HepG2 (cell line): ENCODE data around the gene CR1L.
"Not testable (repeated sequence)": the region's sequence is repeated elsewhere in the genome, so short reads cannot be mapped to it uniquely, and the experiment has no call there.

Source experiments
- ELF4 ChIP-seq: sonication (generic); formaldehyde crosslinking; IDR thresholded peaks from 2 replicates; pipeline ENCODE4 v1.5.0; 2020; ENCODE audit warnings: missing genetic modification reagents, mild to moderate bottlenecking, moderate library complexity, borderline replicate concordance
- GTF2F1 ChIP-seq: fragments of 150-350 bp; IDR thresholded peaks from 2 replicates; pipeline ENCODE4 v1.6.1; 2014; ENCODE audit warnings: low read length
- HNRNPK ChIP-seq: fragments of 200-400 bp; formaldehyde crosslinking; IDR thresholded peaks from 2 replicates; pipeline ENCODE4 v1.6.1; 2018; ENCODE audit warnings: low read length, low read depth, moderate library complexity, mild to moderate bottlenecking; ENCODE audit not compliant: poor library complexity, severe bottlenecking
- HOXA7 ChIP-seq: sonication (generic); formaldehyde crosslinking; IDR thresholded peaks from 2 replicates; pipeline ENCODE4 v1.8.1; 2022; ENCODE audit warnings: mild to moderate bottlenecking, missing genetic modification reagents, moderate library complexity
- POLR2A ChIP-seq, 2 experiments: IDR thresholded peaks; 2 replicates each; pipeline ENCODE4 v1.6.1; 2011; ENCODE audit warnings: low read depth in 2 of 2, low read length in 2 of 2, mild to moderate bottlenecking in 1 of 2, moderate library complexity in 1 of 2; ENCODE audit not compliant: insufficient read depth in 1 of 2
- ZFP62 ChIP-seq: sonication (generic); formaldehyde crosslinking; IDR thresholded peaks from 2 replicates; pipeline ENCODE4 v1.4.0; 2020; ENCODE audit warnings: missing genetic modification reagents
- ZNF30 ChIP-seq: sonication (generic); formaldehyde crosslinking; IDR thresholded peaks from 2 replicates; pipeline ENCODE4 v1.5.0; 2020; ENCODE audit warnings: mild to moderate bottlenecking, missing genetic modification reagents
- ZNF510 ChIP-seq: sonication (generic); formaldehyde crosslinking; IDR thresholded peaks from 2 replicates; pipeline ENCODE4 v1.4.0; 2020; ENCODE audit warnings: low read depth, mild to moderate bottlenecking, missing genetic modification reagents
- TF ChIP-seq, protein P1 (sequence below): sonication (generic); formaldehyde crosslinking; IDR thresholded peaks from 2 replicates; pipeline ENCODE4 v1.5.0; 2020; ENCODE audit warnings: mild to moderate bottlenecking, missing genetic modification reagents, moderate library complexity

DNA sequence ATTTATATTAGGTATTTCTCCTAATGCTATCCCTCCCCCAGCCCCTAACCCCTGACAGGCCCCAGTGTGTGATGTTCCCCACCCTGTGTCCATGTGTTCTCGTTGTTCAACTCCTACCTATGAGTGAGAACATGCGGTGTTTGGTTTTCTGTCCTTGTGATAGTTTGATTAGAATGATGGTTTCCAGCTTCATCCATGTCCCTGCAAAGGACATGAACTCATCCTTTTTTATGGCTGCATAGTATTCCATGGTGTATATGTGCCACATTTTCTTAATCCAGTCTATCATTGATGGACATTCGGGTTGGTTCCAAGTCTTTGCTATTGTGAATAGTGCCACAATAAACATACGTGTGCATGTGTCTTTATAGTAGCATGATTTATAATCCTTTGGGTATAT is 125.6 kb downstream of the CR1L start:
- TF ChIP-seq POLR2A (IDR thresholded peaks at IDR 0.05; ENCODE audit: insufficient read depth in 1 of 2, low read depth in 2 of 2, low read length in 2 of 2); ZNF510; ZFP62 (CRISPR knock-in tag); ZNF30 (CRISPR knock-in tag); ELF4 (CRISPR knock-in tag); HOXA7 (CRISPR knock-in tag); HNRNPK; GTF2F1: not testable (repeated sequence)
- TF ChIP-seq, protein P1, sequence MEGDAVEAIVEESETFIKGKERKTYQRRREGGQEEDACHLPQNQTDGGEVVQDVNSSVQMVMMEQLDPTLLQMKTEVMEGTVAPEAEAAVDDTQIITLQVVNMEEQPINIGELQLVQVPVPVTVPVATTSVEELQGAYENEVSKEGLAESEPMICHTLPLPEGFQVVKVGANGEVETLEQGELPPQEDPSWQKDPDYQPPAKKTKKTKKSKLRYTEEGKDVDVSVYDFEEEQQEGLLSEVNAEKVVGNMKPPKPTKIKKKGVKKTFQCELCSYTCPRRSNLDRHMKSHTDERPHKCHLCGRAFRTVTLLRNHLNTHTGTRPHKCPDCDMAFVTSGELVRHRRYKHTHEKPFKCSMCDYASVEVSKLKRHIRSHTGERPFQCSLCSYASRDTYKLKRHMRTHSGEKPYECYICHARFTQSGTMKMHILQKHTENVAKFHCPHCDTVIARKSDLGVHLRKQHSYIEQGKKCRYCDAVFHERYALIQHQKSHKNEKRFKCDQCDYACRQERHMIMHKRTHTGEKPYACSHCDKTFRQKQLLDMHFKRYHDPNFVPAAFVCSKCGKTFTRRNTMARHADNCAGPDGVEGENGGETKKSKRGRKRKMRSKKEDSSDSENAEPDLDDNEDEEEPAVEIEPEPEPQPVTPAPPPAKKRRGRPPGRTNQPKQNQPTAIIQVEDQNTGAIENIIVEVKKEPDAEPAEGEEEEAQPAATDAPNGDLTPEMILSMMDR: not testable (repeated sequence)
